Brain microvascular endothelial cell (primary cell): ENCODE results near the gene PIK3C3.
A peak's percentile ranks its signal among the peaks of the same experiment; 100 is the strongest.

Experiments
- DNase-seq: peaks from one replicate; pipeline ENCODE4 v3.0.0-alpha.2; 2020
- H3K27ac ChIP-seq: fragments of 250-450 bp; sonication (Bioruptor Pico); 2 replicates; pipeline ENCODE4 v1.5.1; 2020; ENCODE audit warnings: mild to moderate bottlenecking, moderate library complexity
- H3K27me3 ChIP-seq: fragments of 250-450 bp; sonication (Bioruptor Pico); replicated peaks from 2 replicates; pipeline ENCODE4 v1.5.1; 2020; ENCODE audit warnings: mild to moderate bottlenecking
- H3K36me3 ChIP-seq: fragments of 250-450 bp; sonication (Bioruptor Pico); replicated peaks from 2 replicates; pipeline ENCODE4 v1.5.1; 2020; ENCODE audit warnings: mild to moderate bottlenecking
- H3K4me3 ChIP-seq: 2 replicates; pipeline ENCODE4 v1.5.1; 2011; ENCODE audit warnings: low read depth, mild to moderate bottlenecking, control low read depth, low read length, moderate library complexity
- in situ Hi-C: cut with HindIII; loops from 2 replicates; pipeline ENCODE4 v1.10.0; 2017; ENCODE audit warnings: low sequenced_read_pairs, low pct_ligation_motif_present
- TF ChIP-seq, protein P1 (sequence below): IDR thresholded peaks from 2 replicates; pipeline ENCODE4 v1.5.1; 2011; ENCODE audit warnings: low read depth, mild to moderate bottlenecking, moderate library complexity, low read length, control low read depth, inconsistent platforms; ENCODE audit errors: missing control alignments

The PIK3C3 gene

DNA sequence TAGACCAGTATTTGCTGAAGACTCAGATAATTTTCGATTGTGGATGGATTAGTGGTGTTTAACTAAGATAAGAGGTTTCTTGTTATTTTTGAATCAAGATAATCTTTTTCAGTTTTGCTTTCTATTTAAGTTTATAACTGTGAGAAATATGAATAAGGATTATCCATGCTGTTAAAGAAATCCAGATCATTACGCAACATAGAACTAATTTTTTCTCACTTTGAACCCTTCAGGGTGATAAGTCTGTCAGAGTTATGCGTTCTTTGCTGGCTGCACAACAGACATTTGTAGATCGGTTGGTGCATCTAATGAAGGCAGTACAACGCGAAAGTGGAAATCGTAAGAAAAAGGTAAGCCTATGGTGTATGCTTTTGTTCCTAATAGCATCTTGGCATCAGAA, 74.1 kb downstream of the PIK3C3 start:
- TF ChIP-seq, protein P1, sequence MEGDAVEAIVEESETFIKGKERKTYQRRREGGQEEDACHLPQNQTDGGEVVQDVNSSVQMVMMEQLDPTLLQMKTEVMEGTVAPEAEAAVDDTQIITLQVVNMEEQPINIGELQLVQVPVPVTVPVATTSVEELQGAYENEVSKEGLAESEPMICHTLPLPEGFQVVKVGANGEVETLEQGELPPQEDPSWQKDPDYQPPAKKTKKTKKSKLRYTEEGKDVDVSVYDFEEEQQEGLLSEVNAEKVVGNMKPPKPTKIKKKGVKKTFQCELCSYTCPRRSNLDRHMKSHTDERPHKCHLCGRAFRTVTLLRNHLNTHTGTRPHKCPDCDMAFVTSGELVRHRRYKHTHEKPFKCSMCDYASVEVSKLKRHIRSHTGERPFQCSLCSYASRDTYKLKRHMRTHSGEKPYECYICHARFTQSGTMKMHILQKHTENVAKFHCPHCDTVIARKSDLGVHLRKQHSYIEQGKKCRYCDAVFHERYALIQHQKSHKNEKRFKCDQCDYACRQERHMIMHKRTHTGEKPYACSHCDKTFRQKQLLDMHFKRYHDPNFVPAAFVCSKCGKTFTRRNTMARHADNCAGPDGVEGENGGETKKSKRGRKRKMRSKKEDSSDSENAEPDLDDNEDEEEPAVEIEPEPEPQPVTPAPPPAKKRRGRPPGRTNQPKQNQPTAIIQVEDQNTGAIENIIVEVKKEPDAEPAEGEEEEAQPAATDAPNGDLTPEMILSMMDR = no peak
- Histone ChIP-seq H3K27me3 (no peaks in the 10 kb centered on the region), H3K27ac (no peak overlapping the region), H3K4me3 (no peak overlapping the region), H3K36me3 (peaks cover 12% of the 10 kb centered on the region)
- in situ Hi-C loops = no loop called here
- no peak for DNase-seq

DNA sequence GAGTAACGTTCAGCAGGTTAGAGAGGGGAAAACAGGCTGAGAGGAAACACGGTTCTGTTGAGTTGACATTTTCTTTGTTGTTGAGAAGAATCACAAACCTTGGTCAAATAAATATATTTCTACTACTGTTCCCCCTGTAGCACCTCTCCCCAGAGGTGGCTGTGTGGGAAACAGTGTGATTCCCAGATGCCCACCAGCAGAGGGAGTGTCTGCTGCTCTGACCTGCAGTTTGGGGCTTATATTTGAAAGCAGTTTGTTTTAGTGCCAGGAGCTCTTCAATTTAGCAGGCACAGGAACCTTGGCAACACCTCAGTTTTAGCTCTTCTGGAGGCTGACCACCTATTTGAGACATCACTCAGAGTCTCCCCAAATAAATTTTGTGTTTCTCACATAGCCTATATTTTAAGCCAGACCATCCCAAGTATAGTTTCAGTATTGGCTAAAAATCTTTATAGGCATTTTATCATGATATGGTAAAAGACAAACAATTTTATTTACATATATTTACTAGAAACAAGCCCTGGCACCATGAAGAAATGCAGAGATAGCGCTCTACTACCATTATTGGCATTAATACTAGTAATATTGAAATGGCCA, 75.7 kb downstream of the PIK3C3 start:
- peak; percentile 29 for DNase-seq
- in situ Hi-C loops = no loop called here
- Histone ChIP-seq H3K4me3 (no peak overlapping the region), H3K36me3 (peaks cover 17% of the 10 kb centered on the region), H3K27me3 (no peaks in the 10 kb centered on the region), H3K27ac (no peak overlapping the region)
- TF ChIP-seq, protein P1 = peak; percentile 89

DNA sequence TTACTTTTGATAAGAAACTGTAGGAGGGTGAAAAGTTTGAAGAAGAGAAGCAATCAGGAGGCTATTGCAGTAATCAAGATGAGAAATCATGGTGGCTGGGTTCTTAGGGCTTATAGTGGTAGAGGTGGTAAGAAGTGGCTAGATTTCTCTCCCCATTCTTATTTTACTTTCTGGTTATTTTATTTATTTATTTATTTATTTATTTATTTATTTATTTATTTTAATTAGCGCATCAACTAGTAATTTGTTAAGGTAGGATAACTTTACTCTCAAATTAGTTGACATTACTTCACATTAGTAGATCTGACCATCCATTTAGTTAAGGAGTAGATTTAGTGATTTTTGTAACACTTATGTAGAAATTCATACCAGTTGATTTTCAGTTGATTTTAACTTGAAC, 77.4 kb downstream of the PIK3C3 start:
- Histone ChIP-seq H3K4me3 (no peak overlapping the region), H3K27me3 (no peaks in the 10 kb centered on the region), H3K36me3 (peaks cover 16% of the 10 kb centered on the region), H3K27ac (no peak overlapping the region)
- in situ Hi-C loops = no loop called here
- DNase-seq = no peak
- TF ChIP-seq, protein P1 = no peak

DNA sequence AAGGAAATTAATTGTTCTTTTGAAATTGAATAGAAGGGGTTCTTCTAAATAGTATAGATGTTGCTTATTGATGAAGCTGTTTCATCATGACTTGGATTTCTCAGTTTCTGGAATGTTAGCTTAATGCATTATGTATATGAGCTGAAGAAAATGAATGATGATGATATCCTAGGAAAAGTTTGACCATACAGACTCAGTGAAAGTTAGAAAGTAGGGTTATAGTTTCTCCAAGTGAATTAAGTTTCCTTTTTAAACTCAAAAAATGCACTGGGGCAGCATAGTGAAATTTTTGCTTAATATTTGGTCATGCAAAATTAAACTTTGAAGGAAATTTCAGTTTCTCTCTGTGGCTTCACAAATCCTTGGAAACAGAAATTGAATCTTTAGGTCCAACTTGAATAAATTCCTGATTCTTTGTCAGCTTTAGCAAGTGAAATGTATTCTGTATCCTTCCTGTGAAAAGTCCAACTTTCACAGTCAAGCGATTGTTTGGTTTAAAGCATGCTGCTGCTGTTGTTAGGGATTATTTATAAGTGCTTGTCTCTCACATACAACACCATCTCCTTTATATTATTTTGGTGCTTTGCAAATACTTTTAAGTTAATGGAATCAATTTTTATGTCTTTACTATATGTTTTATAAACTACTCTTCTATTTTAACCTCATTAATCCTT, 78.2 kb downstream of the PIK3C3 start:
- H3K36me3 ChIP-seq = peaks cover 18% of the 10 kb centered on the region
- no peak for DNase-seq
- in situ Hi-C loops = no loop called here
- no peak overlapping the region for H3K27ac ChIP-seq
- H3K4me3 ChIP-seq = no peak overlapping the region
- H3K27me3 ChIP-seq = no peaks in the 10 kb centered on the region
- TF ChIP-seq, protein P1 = no peak

DNA sequence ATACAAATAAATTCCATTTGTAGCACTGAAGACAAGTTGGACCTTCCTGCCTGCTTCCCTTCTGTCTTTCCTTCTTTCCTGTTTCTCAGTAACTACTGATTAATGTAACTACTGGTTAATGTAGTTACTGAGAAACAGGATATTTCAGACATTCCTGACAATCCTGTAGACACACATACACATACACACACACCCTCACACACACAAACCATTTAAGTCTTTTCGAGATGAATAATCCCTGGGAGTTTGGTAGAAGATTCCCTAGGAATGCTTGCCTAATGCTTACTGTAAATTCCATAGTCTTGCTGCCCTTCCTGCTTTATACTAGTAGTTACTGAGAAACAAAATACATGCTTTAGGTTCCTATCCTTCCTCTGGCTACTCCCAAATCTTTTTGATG, 83.9 kb downstream of the PIK3C3 start:
- TF ChIP-seq, protein P1 = no peak
- peaks cover 15% of the 10 kb centered on the region for H3K36me3 ChIP-seq
- H3K4me3 ChIP-seq = no peak overlapping the region
- in situ Hi-C loops = no loop called here
- H3K27me3 ChIP-seq = no peaks in the 10 kb centered on the region
- peak overlapping the region; percentile 6 for H3K27ac ChIP-seq
- peak; percentile 77 for DNase-seq

DNA sequence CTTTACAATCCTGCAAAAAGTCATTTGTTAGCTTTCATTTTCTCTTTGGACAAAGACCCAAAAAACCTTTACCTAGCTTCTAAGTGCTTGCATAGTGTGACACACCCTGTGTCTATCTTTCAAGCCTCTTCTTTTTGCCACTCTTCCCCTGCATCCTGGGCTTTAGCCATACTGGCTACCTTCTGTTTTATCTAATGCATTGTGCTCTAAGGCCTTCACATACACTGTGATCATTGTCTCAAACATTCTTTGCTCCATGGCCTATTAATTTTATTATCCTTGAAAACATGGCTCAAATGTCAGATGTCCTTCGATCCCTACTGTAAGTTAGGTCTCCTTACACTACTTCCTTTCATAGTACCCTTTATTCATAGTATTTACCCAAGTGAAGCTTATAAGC, 84.4 kb downstream of the PIK3C3 start:
- in situ Hi-C loops = no loop called here
- H3K36me3 ChIP-seq = peaks cover 13% of the 10 kb centered on the region
- no peak overlapping the region for H3K27ac ChIP-seq
- TF ChIP-seq, protein P1 = no peak
- H3K4me3 ChIP-seq = no peak overlapping the region
- no peaks in the 10 kb centered on the region for H3K27me3 ChIP-seq
- DNase-seq = no peak
